Osteoblast (primary cell): ENCODE results near the gene LRP6. TPM values are rescaled to one million over a fixed set of nuclear protein-coding genes. Genes with fewer than 3 reads are reported as not detected.

Source experiments
- DNase-seq: peaks from one replicate; pipeline ENCODE4 v3.0.0; 2011; ENCODE audit warnings: low spot score, mixed read lengths; ENCODE audit not compliant: insufficient read length; ENCODE audit errors: missing footprints
- H2AFZ ChIP-seq: 2 replicates; pipeline ENCODE4 v1.6.0; 2011; ENCODE audit warnings: mild to moderate bottlenecking, low read length
- H3K27ac ChIP-seq: 2 replicates; pipeline ENCODE4 v1.5.1; 2011; ENCODE audit warnings: mild to moderate bottlenecking, low read depth, low read length, moderate library complexity
- H3K27me3 ChIP-seq: 2 replicates; pipeline ENCODE4 v1.6.0; 2012; ENCODE audit warnings: mild to moderate bottlenecking, control low read depth, inconsistent platforms, low read length, moderate library complexity; ENCODE audit not compliant: insufficient read depth
- H3K36me3 ChIP-seq: 2 replicates; pipeline ENCODE4 v1.5.1; 2011; ENCODE audit warnings: mild to moderate bottlenecking, low read length, control low read depth, moderate library complexity; ENCODE audit not compliant: insufficient read depth
- H3K4me1 ChIP-seq: 2 replicates; pipeline ENCODE4 v1.5.1; 2011; ENCODE audit warnings: mild to moderate bottlenecking, low read length, control low read depth, moderate library complexity; ENCODE audit not compliant: insufficient read depth
- H3K4me2 ChIP-seq: 2 replicates; pipeline ENCODE4 v1.6.0; 2011; ENCODE audit warnings: mild to moderate bottlenecking, low read length; ENCODE audit not compliant: insufficient read depth
- H3K4me3 ChIP-seq: fragments of 200-600 bp; sonication (generic); 3 replicates; pipeline ENCODE4 v1.5.1; 2012; ENCODE audit warnings: mild to moderate bottlenecking, low read length, inconsistent platforms; ENCODE audit not compliant: insufficient read depth
- H3K79me2 ChIP-seq: 2 replicates; pipeline ENCODE4 v1.6.0; 2012; ENCODE audit warnings: mild to moderate bottlenecking, low read length, control low read depth, inconsistent platforms; ENCODE audit not compliant: insufficient read depth
- H3K9me3 ChIP-seq: 2 replicates; pipeline ENCODE4 v1.5.1; 2011; ENCODE audit warnings: low read depth, low read length, control low read depth
- H4K20me1 ChIP-seq: 2 replicates; pipeline ENCODE4 v1.6.0; 2012; ENCODE audit warnings: mild to moderate bottlenecking, low read length, control low read depth; ENCODE audit not compliant: insufficient read depth
- total RNA-seq: library from RNA; depleted of rRNA; stranded (reverse); fragments of >200 nt; gene quantifications from 2 replicates; pipeline ENCODE4 v1.2.3, GENCODE V29; 2012
- TF ChIP-seq, protein P1 (sequence below): IDR thresholded peaks from 2 replicates; pipeline ENCODE4 v1.5.1; 2011; ENCODE audit warnings: mild to moderate bottlenecking, low read depth, low read length, moderate library complexity; ENCODE audit errors: extremely low read depth

The LRP6 gene
- total RNA-seq, 1 donor = 46.7 TPM

- TF ChIP-seq, protein P1, sequence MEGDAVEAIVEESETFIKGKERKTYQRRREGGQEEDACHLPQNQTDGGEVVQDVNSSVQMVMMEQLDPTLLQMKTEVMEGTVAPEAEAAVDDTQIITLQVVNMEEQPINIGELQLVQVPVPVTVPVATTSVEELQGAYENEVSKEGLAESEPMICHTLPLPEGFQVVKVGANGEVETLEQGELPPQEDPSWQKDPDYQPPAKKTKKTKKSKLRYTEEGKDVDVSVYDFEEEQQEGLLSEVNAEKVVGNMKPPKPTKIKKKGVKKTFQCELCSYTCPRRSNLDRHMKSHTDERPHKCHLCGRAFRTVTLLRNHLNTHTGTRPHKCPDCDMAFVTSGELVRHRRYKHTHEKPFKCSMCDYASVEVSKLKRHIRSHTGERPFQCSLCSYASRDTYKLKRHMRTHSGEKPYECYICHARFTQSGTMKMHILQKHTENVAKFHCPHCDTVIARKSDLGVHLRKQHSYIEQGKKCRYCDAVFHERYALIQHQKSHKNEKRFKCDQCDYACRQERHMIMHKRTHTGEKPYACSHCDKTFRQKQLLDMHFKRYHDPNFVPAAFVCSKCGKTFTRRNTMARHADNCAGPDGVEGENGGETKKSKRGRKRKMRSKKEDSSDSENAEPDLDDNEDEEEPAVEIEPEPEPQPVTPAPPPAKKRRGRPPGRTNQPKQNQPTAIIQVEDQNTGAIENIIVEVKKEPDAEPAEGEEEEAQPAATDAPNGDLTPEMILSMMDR = no peak
- no peak overlapping the region for H3K4me2 ChIP-seq
- no peak for DNase-seq
- H4K20me1 ChIP-seq = no peaks in the 10 kb centered on the region
- H3K9me3 ChIP-seq = no peaks in the 10 kb centered on the region
- no peaks in the 10 kb centered on the region for H3K79me2 ChIP-seq
- no peak overlapping the region for H3K27ac ChIP-seq
- H2AFZ ChIP-seq = no peak overlapping the region
- H3K4me3 ChIP-seq = no peak overlapping the region
- peaks cover 8% of the 10 kb centered on the region for H3K4me1 ChIP-seq
- H3K36me3 ChIP-seq = no peaks in the 10 kb centered on the region
- peaks cover 4% of the 10 kb centered on the region for H3K27me3 ChIP-seq
Observed at GRCh38 chr12:12290206-12290605, 23.4 kb upstream of the LRP6 start.

GRCh38 chr12:12286441-12286840, 19.6 kb upstream of the LRP6 start:
- TF ChIP-seq, protein P1 = no peak
- Histone ChIP-seq H4K20me1 (no peaks in the 10 kb centered on the region), H3K36me3 (no peaks in the 10 kb centered on the region), H3K4me2 (no peak overlapping the region), H3K4me3 (no peak overlapping the region), H3K79me2 (no peaks in the 10 kb centered on the region), H3K4me1 (peaks cover 8% of the 10 kb centered on the region), H3K9me3 (no peaks in the 10 kb centered on the region), H3K27ac (no peak overlapping the region), H2AFZ (no peak overlapping the region), H3K27me3 (peaks cover 4% of the 10 kb centered on the region)
- no peak for DNase-seq

DNA sequence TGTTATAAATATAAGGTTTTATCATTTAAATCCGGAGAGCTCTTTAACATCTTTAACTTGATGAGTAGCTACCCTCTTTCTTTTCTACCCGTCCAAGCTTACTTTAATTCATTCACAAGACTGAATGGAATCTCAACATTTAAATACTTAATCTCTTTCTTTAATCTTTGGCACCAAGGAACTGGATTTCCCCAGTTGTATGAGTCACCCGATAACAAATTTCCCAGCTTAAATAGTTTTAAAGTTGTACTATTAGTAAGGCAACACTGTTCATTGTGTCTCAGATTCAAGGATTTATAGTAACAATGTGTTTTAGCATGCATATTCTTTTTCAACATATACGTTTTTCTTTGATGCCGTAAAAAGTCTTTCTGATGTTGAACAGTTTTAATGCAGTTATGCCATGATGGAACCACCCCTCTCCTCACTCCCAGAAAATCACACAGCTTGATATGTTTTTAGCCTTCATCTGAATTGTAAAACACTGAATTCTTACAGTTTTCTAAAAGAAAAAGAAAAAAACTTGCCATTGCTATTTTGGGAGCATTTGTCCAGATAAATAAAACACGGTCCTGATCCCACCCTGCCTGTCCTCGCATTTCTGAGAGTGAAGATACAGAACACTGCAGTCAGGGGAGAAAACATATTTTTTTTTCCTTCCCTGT, 16.0 kb upstream of the LRP6 start:
- Histone ChIP-seq H3K27me3 (no peaks in the 10 kb centered on the region), H3K27ac (no peak overlapping the region), H2AFZ (no peak overlapping the region), H3K79me2 (no peaks in the 10 kb centered on the region), H4K20me1 (no peaks in the 10 kb centered on the region), H3K4me3 (no peak overlapping the region), H3K36me3 (no peaks in the 10 kb centered on the region), H3K9me3 (no peaks in the 10 kb centered on the region), H3K4me2 (no peak overlapping the region), H3K4me1 (peaks cover 12% of the 10 kb centered on the region)
- no peak for DNase-seq
- TF ChIP-seq, protein P1 = no peak

- no peak for DNase-seq
- Histone ChIP-seq H3K79me2 (no peaks in the 10 kb centered on the region), H4K20me1 (no peaks in the 10 kb centered on the region), H3K4me2 (no peak overlapping the region), H3K4me1 (peaks cover 12% of the 10 kb centered on the region), H2AFZ (no peak overlapping the region), H3K9me3 (no peaks in the 10 kb centered on the region), H3K27me3 (no peaks in the 10 kb centered on the region), H3K27ac (no peak overlapping the region), H3K4me3 (no peak overlapping the region), H3K36me3 (no peaks in the 10 kb centered on the region)
- TF ChIP-seq, protein P1 = no peak
Observed at GRCh38 chr12:12282202-12282601, 15.4 kb upstream of the LRP6 start.
